Measurements from ENCODE around the gene CFAP52.

DNA sequence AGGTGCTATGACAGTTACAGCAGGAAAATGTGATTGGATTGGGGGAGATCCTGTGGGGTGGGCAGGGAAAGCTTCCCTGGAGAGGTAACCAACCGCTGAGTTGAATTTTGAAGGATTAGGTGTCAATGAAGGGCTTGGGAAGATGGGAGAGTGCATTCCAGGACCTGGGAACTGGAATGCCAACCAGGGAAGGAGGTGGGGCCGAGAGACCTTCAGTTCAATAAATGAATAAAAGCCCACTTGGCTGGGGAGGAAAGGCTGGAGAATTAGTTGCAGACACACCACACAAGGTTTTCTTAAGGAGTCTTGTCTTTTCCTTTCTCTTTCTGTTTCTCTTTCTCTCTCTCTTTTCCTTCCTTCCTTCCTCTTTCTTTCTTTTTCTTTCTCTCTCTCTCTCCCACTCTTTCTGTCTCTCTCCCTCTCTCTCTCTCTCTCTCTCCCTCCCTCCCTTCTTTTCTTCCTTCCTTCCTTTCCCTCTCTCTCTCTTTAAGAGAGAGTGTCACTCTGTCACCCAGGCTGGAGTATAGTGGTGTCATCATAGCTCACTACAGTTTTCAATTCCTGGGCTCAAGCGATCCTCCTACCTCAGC lies 72.2 kb downstream of the CFAP52 start:
- TF ChIP-seq SIN3A (IDR thresholded peaks at IDR 0.05; ENCODE audit: borderline replicate concordance, insufficient read depth, low read length) (no peak), FOXP2 (optimal IDR thresholded peaks at IDR 0.05; ENCODE audit: borderline replicate concordance, extremely low read depth, extremely low read length, insufficient read depth) (no peak), POLR2AphosphoS5 (IDR thresholded peaks at IDR 0.05; ENCODE audit: low read depth, low read length) (no peak), TAF1 (IDR thresholded peaks at IDR 0.05; ENCODE audit: borderline replicate concordance, insufficient read depth, low read length) (no peak)
- TF ChIP-seq, protein P1, sequence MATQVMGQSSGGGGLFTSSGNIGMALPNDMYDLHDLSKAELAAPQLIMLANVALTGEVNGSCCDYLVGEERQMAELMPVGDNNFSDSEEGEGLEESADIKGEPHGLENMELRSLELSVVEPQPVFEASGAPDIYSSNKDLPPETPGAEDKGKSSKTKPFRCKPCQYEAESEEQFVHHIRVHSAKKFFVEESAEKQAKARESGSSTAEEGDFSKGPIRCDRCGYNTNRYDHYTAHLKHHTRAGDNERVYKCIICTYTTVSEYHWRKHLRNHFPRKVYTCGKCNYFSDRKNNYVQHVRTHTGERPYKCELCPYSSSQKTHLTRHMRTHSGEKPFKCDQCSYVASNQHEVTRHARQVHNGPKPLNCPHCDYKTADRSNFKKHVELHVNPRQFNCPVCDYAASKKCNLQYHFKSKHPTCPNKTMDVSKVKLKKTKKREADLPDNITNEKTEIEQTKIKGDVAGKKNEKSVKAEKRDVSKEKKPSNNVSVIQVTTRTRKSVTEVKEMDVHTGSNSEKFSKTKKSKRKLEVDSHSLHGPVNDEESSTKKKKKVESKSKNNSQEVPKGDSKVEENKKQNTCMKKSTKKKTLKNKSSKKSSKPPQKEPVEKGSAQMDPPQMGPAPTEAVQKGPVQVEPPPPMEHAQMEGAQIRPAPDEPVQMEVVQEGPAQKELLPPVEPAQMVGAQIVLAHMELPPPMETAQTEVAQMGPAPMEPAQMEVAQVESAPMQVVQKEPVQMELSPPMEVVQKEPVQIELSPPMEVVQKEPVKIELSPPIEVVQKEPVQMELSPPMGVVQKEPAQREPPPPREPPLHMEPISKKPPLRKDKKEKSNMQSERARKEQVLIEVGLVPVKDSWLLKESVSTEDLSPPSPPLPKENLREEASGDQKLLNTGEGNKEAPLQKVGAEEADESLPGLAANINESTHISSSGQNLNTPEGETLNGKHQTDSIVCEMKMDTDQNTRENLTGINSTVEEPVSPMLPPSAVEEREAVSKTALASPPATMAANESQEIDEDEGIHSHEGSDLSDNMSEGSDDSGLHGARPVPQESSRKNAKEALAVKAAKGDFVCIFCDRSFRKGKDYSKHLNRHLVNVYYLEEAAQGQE (IDR thresholded peaks at IDR 0.05; ENCODE audit: insufficient read depth in 1 of 2, low read depth in 2 of 2, low read length in 2 of 2), result no peak

Measured in PFSK-1 (cell line).